ENCODE data around the gene OR52L1.

The OR52L1 gene

DNA sequence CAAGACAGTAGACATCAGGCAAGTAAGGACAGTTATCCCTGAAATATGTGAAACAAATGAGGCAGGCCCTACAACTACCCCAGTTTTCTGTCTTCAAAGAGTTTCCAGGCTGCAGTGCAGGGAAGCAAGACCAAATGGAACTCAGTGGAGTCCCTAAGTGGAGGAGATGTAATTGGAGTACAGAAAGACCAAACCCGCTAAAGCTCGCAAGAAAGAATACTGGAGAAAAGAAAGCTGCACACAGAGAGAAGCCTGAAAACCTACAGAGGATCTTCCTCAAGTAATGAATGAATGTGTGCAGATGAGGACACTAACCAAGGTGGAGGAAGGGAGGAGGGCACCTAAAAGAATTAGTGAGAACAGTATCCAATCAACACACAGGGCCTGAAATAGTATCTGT is 46.0 kb downstream of the OR52L1 start:
- Histone ChIP-seq H3K36me3 (ENCODE audit: control insufficient read depth, insufficient read depth, low read length) (no peaks in the 10 kb centered on the region), H3K4me3 (replicated peaks; ENCODE audit: low read depth, low read length) (no peak overlapping the region), H3K27me3 (replicated peaks; ENCODE audit: control insufficient read depth, insufficient read depth, low read length) (no peaks in the 10 kb centered on the region)
- no peak for DNase-seq (ENCODE audit: extremely low read depth, insufficient read length)
- TF ChIP-seq CTCF (IDR thresholded peaks at IDR 0.05; ENCODE audit: insufficient read depth, low read length, poor library complexity, severe bottlenecking): no peak

GRCh38 chr11:5938603-5938965 is 48.2 kb downstream of the OR52L1 start:
- Histone ChIP-seq H3K4me3 (replicated peaks; ENCODE audit: low read depth, low read length) (no peak overlapping the region), H3K27me3 (replicated peaks; ENCODE audit: control insufficient read depth, insufficient read depth, low read length) (no peaks in the 10 kb centered on the region), H3K36me3 (ENCODE audit: control insufficient read depth, insufficient read depth, low read length) (no peaks in the 10 kb centered on the region)
- TF ChIP-seq CTCF (IDR thresholded peaks at IDR 0.05; ENCODE audit: insufficient read depth, low read length, poor library complexity, severe bottlenecking): no peak
- DNase-seq (ENCODE audit: extremely low read depth, insufficient read length): no peak

DNA sequence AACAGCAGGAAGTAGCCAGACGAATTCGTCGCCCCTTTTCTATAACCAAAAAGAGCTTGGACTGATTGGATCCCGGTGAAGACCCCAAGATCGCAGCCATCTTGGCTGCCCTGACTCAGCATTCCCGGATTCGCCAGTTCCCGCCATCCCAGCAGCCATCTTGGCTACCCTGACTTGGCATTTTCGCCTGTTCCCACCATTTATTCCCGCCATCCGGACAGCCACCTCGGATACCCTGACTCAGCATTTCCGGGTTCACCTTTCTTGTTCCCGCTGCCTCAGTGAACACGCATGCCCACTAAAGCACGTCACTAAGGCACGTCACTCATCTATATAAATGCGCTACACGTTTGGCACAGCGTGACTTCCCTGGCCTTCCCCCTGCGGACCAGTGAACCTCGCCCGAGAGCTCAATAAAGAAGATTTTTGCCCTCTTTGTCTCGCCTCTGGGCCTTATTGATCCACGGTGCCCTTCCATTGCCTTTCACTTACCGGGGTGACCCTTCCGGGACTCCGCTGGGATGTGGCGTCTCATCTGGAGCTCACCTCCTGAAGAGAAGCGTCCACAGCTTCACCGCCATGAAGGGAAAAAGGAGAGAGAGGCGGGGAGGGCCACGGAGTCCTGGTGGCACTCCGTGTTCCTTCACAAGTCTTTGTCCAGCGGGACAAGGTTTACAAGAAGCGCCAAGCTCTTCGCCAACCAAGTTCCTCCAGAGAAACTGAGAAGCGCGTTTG is 48.8 kb downstream of the OR52L1 start:
- H3K4me3 ChIP-seq (replicated peaks; ENCODE audit: low read depth, low read length): no peak overlapping the region
- no peaks in the 10 kb centered on the region for H3K27me3 ChIP-seq (replicated peaks; ENCODE audit: control insufficient read depth, insufficient read depth, low read length)
- H3K36me3 ChIP-seq (ENCODE audit: control insufficient read depth, insufficient read depth, low read length): no peaks in the 10 kb centered on the region
- DNase-seq (ENCODE audit: extremely low read depth, insufficient read length): no peak
- TF ChIP-seq CTCF (IDR thresholded peaks at IDR 0.05; ENCODE audit: insufficient read depth, low read length, poor library complexity, severe bottlenecking): no peak
